ENCODE data around the gene TOP1.
A peak's percentile ranks its signal among the peaks of the same experiment; 100 is the strongest.

The TOP1 gene

GRCh38 chr20:41028359-41029149 is at the start of gene TOP1:
TSS of gene TOP1 (plus strand) at chr20:41028822. CDS start at chr20:41029068, 246 bp downstream.
- peak; percentile 79 to 100 (median 100) for DNase-seq

GRCh38 chr20:40979247-40979646 is 49.4 kb upstream of the TOP1 start:
- DNase-seq: no peak

GRCh38 chr20:40980106-40980827 is 48.4 kb upstream of the TOP1 start:
- no peak for DNase-seq

GRCh38 chr20:40980828-40981310 is 47.8 kb upstream of the TOP1 start:
- no peak for DNase-seq

- no peak for DNase-seq
These were observed 46.0 kb upstream of the TOP1 start for GRCh38 chr20:40982415-40983145.

GRCh38 chr20:40983898-40984297 is 44.7 kb upstream of the TOP1 start:
- no peak for DNase-seq

- DNase-seq: no peak
These were observed 44.1 kb upstream of the TOP1 start for GRCh38 chr20:40984496-40984895.

- no peak for DNase-seq
These were observed 41.8 kb upstream of the TOP1 start for GRCh38 chr20:40986774-40987173.

- DNase-seq: peak in 41 of 51 donors; percentile 9 to 81 (median 61)
These were observed 38.0 kb upstream of the TOP1 start for GRCh38 chr20:40990542-40991120.

GRCh38 chr20:40991181-40991889 is 37.3 kb upstream of the TOP1 start:
- DNase-seq: peak in 9 of 51 donors; percentile 12 to 43 (median 19)

GRCh38 chr20:40992349-40993113 is 36.1 kb upstream of the TOP1 start:
- DNase-seq: no peak

GRCh38 chr20:40993794-40994540 is 34.7 kb upstream of the TOP1 start:
- DNase-seq: no peak

GRCh38 chr20:40996326-40996725 is 32.3 kb upstream of the TOP1 start:
- no peak for DNase-seq

GRCh38 chr20:40997116-40997515 is 31.5 kb upstream of the TOP1 start:
- no peak for DNase-seq

- no peak for DNase-seq
These were observed 28.8 kb upstream of the TOP1 start for GRCh38 chr20:40999841-41000240.

GRCh38 chr20:41000628-41001027 is 28.0 kb upstream of the TOP1 start:
- no peak for DNase-seq

- no peak for DNase-seq
These were observed 27.1 kb upstream of the TOP1 start for GRCh38 chr20:41001497-41001896.

GRCh38 chr20:41002842-41003142 is 25.8 kb upstream of the TOP1 start:
- DNase-seq: no peak

- DNase-seq: peak in 5 of 51 donors; percentile 6 to 23 (median 13)
These were observed 25.3 kb upstream of the TOP1 start for GRCh38 chr20:41003143-41003935.

Data from hypothalamus (tissue), 51 donors.